K562 (cell line): ENCODE results near the gene ERCC1. TPM values are rescaled to one million over a fixed set of nuclear protein-coding genes. Genes with fewer than 3 reads are reported as not detected.

ENCODE experiments used
- ERF ChIP-seq: fragments of 450-650 bp; formaldehyde crosslinking; IDR thresholded peaks from 2 replicates; pipeline ENCODE4 v1.4.0; 2020; ENCODE audit warnings: mild to moderate bottlenecking, mixed read lengths
- MTA1 ChIP-seq: fragments of 450-650 bp; IDR thresholded peaks from 2 replicates; pipeline ENCODE4 v1.6.1; 2017; ENCODE audit warnings: borderline replicate concordance
- MTA3 ChIP-seq: fragments of 450-650 bp; formaldehyde crosslinking; IDR thresholded peaks from 2 replicates; pipeline ENCODE4 v1.6.1; 2017; ENCODE audit warnings: mild to moderate bottlenecking, borderline replicate concordance
- NCOA1 ChIP-seq: fragments of 450-650 bp; IDR thresholded peaks from 2 replicates; pipeline ENCODE4 v1.6.1; 2016; ENCODE audit warnings: low read depth
- SAFB2 ChIP-seq: fragments of 200-400 bp; formaldehyde crosslinking; IDR thresholded peaks from 2 replicates; pipeline ENCODE4 v1.6.1; 2018; ENCODE audit warnings: borderline replicate concordance, low read length, low read depth, moderate library complexity; ENCODE audit not compliant: severe bottlenecking
- TEAD1 ChIP-seq, 2 experiments: fragments of 450-650 bp in 1 of 2; sonication (generic) in 1 of 2; formaldehyde crosslinking; IDR thresholded peaks; 2 replicates each; pipeline versions ENCODE4 v1.4.0 to v1.8.0; 2020 to 2022; ENCODE audit warnings: mild to moderate bottlenecking in 2 of 2, missing genetic modification reagents in 1 of 2
- ZNF121 ChIP-seq: sonication (generic); formaldehyde crosslinking; conservative IDR thresholded peaks from 2 replicates; pipeline ENCODE4 v1.8.0; 2022; ENCODE audit warnings: missing genetic modification reagents
- ZNF197 ChIP-seq: fragments of 200-800 bp; sonication (Bioruptor generic); IDR thresholded peaks from 2 replicates; pipeline ENCODE4 v1.6.1; 2016; ENCODE audit warnings: low read depth, missing genetic modification characterization, missing compliant biosample characterization
- ZNF263 ChIP-seq: sonication (generic); formaldehyde crosslinking; IDR thresholded peaks from 2 replicates; pipeline ENCODE4 v1.8.0; 2022; ENCODE audit warnings: mild to moderate bottlenecking, missing genetic modification reagents, borderline replicate concordance
- ZNF668 ChIP-seq: fragments of 250-450 bp; sonication (Bioruptor Pico); IDR thresholded peaks from 2 replicates; pipeline ENCODE4 v1.8.0; 2022; ENCODE audit warnings: mild to moderate bottlenecking, inconsistent platforms
- ZNF766 ChIP-seq: fragments of 200-800 bp; sonication (Bioruptor generic); conservative IDR thresholded peaks from 2 replicates; pipeline ENCODE4 v1.6.1; 2016; ENCODE audit warnings: missing genetic modification characterization, missing compliant biosample characterization
- polyA plus RNA-seq, 8 experiments: library from polyadenylated mRNA; depleted of rRNA in 4 of 8; stranded (reverse) in 5 of 8; unstranded in 3 of 8; fragments of >200 nt; fragmentation: Nextera tagmentation in 2 of 8; fragmentation: Illumina TruSeq in 1 of 8; extraction: Ambion mirVana in 2 of 8; extraction: Trizol in 1 of 8; gene quantifications; 2 replicates each; pipeline versions ENCODE4 v1.2.1 to v1.2.3, GENCODE V29; 2011 to 2014; ENCODE audit warnings: inconsistent platforms in 1 of 8, missing spikeins in 1 of 8
- total RNA-seq, 7 experiments: library from RNA; depleted of rRNA in 6 of 7; stranded (reverse); fragments of >200 nt in 6 of 7; fragmentation: Illumina TruSeq in 2 of 7; extraction: Trizol in 2 of 7; gene quantifications; 2 replicates each; pipeline versions ENCODE4 v1.2.1 to v1.2.3, GENCODE V29; 2011 to 2021; ENCODE audit warnings: low replicate concordance in 1 of 7
- TF ChIP-seq, protein P1 (sequence below), 2 experiments: fragments of 450-650 bp; IDR thresholded peaks; 2 replicates each; pipeline ENCODE4 v1.6.1; 2016; ENCODE audit warnings: mild to moderate bottlenecking in 2 of 2, borderline replicate concordance in 1 of 2, low read depth in 1 of 2, moderate library complexity in 1 of 2
- TF ChIP-seq, protein P2 (sequence below): fragments of 450-650 bp; IDR thresholded peaks from 2 replicates; pipeline ENCODE4 v1.7.1; 2018; ENCODE audit warnings: mild to moderate bottlenecking, low read depth; ENCODE audit not compliant: partially characterized antibody

ERCC1 gene
- total and polyA plus RNA-seq, 9 of the 15 experiments (the other 6 are each of a cell fraction or from before 2014, with no cell fraction given), result 9.3 to 92.6 (median 60.0) TPM

DNA sequence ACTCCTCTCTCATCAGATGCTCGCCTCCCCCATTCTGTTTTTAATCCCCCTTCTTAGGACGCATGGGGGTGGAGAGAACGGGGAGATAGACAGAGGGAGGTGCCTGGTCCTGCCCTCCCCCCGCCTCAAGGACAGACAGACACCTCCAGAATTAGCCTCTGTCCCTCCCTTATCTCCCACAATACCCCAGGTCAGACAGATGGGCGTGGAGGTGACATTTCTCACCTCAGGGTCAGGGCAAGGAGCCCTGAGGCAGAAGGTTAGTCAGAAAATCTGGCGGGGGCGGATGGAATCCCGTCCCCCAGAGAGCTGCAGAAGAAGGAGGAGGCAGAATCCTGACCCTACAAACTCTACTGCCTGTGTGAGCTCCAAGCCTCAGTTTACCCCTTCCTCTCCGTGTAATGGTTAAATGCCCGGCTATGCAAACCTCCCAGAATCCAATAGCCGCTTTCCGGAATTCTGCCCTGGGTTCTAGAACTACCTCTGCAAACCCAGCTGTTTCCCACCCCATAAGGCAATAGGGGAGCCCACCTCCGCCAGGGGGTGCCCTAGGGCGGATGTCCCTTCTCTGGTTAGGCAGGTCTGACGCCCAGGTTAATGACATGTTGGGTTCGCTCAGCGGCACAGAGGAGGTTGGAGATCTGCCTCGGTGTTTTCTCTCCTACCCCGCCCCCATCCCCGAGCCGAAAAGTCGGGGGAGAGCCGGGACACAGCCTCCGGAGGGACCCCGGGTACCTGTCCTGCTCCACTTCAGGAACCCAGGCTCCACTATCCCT lies 19.7 kb downstream of the ERCC1 start (continued):
- TF ChIP-seq MTA3, result no peak
- TF ChIP-seq NCOA1, result no peak
- no peak for TF ChIP-seq ZNF766 (CRISPR knock-in tag)
- TF ChIP-seq MTA1, result no peak
- no peak for TF ChIP-seq ZNF668 (CRISPR knock-in tag)
- TF ChIP-seq ERF (CRISPR knock-in tag), result no peak
- TF ChIP-seq, protein P1, sequence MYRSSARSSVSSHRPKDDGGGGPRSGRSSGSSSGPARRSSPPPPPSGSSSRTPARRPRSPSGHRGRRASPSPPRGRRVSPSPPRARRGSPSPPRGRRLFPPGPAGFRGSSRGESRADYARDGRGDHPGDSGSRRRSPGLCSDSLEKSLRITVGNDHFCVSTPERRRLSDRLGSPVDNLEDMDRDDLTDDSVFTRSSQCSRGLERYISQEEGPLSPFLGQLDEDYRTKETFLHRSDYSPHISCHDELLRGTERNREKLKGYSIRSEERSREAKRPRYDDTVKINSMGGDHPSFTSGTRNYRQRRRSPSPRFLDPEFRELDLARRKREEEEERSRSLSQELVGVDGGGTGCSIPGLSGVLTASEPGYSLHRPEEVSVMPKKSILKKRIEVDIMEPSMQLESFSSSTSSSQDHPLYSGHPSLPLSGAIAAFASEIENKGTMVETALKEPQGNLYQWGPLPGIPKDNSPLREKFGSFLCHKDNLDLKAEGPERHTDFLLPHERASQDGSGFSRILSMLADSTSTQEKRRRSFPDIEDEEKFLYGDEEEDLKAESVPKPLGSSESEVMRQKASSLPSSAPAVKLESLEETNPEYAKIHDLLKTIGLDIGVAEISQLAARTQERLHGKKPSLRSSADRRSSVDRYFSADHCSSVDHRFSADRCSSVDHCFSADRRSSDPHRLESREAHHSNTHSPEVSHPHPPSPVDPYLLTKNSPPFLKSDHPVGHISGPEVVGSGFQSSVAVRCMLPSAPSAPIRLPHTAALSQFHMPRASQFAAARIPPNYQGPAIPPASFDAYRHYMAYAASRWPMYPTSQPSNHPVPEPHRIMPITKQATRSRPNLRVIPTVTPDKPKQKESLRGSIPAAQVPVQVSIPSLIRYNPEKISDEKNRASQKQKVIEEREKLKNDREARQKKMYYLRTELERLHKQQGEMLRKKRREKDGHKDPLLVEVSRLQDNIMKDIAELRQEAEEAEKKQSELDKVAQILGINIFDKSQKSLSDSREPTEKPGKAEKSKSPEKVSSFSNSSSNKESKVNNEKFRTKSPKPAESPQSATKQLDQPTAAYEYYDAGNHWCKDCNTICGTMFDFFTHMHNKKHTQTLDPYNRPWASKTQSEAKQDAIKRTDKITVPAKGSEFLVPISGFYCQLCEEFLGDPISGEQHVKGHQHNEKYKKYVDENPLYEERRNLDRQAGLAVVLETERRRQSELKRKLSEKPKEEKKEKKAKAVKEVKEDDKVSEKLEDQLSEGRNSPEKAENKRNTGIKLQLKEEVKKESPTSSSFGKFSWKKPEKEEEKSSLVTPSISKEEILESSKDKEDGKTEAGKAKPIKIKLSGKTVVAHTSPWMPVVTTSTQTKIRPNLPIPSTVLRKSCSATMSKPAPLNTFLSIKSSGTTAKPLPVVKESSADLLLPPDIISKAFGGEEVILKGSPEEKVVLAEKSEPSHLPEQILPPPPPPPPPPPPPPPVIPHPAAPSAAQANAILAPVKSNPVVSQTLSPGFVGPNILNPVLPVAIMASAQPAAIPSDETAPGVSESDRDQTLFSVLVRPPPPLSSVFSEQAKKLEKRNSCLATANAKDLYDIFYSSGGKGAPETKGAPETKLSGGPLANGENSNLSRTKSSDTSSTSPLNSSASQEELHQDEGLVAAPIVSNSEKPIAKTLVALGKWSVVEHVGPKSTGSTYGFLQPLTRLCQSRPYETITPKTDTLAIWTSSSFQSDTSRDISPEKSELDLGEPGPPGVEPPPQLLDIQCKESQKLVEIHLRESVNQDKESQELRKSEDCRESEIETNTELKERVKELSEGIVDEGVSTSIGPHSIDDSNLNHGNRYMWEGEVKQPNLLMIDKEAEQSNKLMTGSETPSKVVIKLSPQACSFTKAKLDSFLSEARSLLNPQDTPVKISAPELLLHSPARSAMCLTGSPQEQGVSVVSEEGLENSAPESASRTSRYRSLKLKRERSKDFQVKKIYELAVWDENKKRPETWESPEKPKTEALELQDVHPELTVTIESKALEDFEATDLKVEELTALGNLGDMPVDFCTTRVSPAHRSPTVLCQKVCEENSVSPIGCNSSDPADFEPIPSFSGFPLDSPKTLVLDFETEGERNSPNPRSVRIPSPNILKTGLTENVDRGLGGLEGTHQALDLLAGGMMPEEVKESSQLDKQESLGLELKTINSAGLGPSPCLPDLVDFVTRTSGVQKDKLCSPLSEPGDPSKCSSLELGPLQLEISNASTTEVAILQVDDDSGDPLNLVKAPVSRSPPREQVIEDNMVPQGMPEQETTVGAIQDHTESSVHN (IDR thresholded peaks at IDR 0.05; ENCODE audit: borderline replicate concordance in 1 of 2, low read depth in 1 of 2), result no peak
- no peak for TF ChIP-seq ZNF197 (CRISPR knock-in tag)
- TF ChIP-seq, protein P2, sequence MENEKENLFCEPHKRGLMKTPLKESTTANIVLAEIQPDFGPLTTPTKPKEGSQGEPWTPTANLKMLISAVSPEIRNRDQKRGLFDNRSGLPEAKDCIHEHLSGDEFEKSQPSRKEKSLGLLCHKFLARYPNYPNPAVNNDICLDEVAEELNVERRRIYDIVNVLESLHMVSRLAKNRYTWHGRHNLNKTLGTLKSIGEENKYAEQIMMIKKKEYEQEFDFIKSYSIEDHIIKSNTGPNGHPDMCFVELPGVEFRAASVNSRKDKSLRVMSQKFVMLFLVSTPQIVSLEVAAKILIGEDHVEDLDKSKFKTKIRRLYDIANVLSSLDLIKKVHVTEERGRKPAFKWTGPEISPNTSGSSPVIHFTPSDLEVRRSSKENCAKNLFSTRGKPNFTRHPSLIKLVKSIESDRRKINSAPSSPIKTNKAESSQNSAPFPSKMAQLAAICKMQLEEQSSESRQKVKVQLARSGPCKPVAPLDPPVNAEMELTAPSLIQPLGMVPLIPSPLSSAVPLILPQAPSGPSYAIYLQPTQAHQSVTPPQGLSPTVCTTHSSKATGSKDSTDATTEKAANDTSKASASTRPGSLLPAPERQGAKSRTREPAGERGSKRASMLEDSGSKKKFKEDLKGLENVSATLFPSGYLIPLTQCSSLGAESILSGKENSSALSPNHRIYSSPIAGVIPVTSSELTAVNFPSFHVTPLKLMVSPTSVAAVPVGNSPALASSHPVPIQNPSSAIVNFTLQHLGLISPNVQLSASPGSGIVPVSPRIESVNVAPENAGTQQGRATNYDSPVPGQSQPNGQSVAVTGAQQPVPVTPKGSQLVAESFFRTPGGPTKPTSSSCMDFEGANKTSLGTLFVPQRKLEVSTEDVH, result no peak
- no peak for TF ChIP-seq ZNF121 (CRISPR knock-in tag)
- TF ChIP-seq TEAD1 (CRISPR knock-in tag; IDR thresholded peaks at IDR 0.05), result no peak
- no peak for TF ChIP-seq SAFB2
- TF ChIP-seq ZNF263, result no peak
